OCI-LY7 (cell line): ENCODE data around the gene ARID4A. TPM values are rescaled to one million over a fixed set of nuclear protein-coding genes. Genes with fewer than 3 reads are reported as not detected.

Source experiments
- BruUV-seq: library from RNA; stranded (reverse); fragments of 400-500 nt; replicated peaks from 2 replicates; lab custom pipeline; 2021; lab: Mats Ljungman, UMichigan
- CTCF ChIA-PET: fragments of 300-600 bp; sonication (Branson Sonifier 250); formaldehyde crosslinking; loops from one replicate; lab custom pipeline; 2022; ENCODE audit warnings: antibody characterized with exemption; ENCODE audit not compliant: unreplicated experiment; lab: Charles Lee
- POLR2A ChIA-PET: fragments of 300-600 bp; sonication (Branson Sonifier 250); formaldehyde crosslinking; loops from one replicate; lab custom pipeline; 2022; ENCODE audit warnings: antibody characterized with exemption; lab: Charles Lee
- DNase-seq: peaks from one replicate; pipeline ENCODE4 v3.0.0-alpha.2; 2015; ENCODE audit warnings: low spot score
- H2AFZ ChIP-seq: fragments of 200-600 bp; sonication (generic), shearing (Covaris generic); 2 replicates; pipeline ENCODE4 v1.6.1; 2014; ENCODE audit warnings: mild to moderate bottlenecking, antibody characterized with exemption, low read length, moderate library complexity
- H3K27ac ChIP-seq: fragments of 200-600 bp; sonication (generic); 2 replicates; pipeline ENCODE4 v1.5.1; 2014; ENCODE audit warnings: mixed run types, low read depth, mild to moderate bottlenecking, moderate library complexity, low read length, inconsistent platforms; ENCODE audit not compliant: poor library complexity, severe bottlenecking
- H3K36me3 ChIP-seq: fragments of 200-600 bp; sonication (generic); 2 replicates; pipeline ENCODE4 v1.6.1; 2014; ENCODE audit warnings: mild to moderate bottlenecking, antibody characterized with exemption, low read length, moderate library complexity, mixed read lengths; ENCODE audit not compliant: insufficient read depth
- H3K4me1 ChIP-seq: fragments of 200-600 bp; sonication (generic); 2 replicates; pipeline ENCODE4 v1.5.1; 2014; ENCODE audit warnings: mild to moderate bottlenecking, low read length; ENCODE audit not compliant: insufficient read depth, poor library complexity, severe bottlenecking
- H3K4me2 ChIP-seq: fragments of 200-600 bp; sonication (generic); 2 replicates; pipeline ENCODE4 v1.6.1; 2014; ENCODE audit warnings: mild to moderate bottlenecking, low read length
- H3K4me3 ChIP-seq: fragments of 200-600 bp; sonication (generic); 2 replicates; pipeline ENCODE4 v1.5.1; 2014; ENCODE audit warnings: mild to moderate bottlenecking, low read depth, low read length; ENCODE audit not compliant: poor library complexity, severe bottlenecking
- H3K79me2 ChIP-seq: fragments of 200-600 bp; sonication (generic); 2 replicates; pipeline ENCODE4 v1.6.1; 2016; ENCODE audit warnings: low read depth, mild to moderate bottlenecking, low read length, moderate library complexity, mixed read lengths; ENCODE audit not compliant: insufficient read depth
- H3K9me2 ChIP-seq: fragments of 200-600 bp; sonication (generic); 2 replicates; pipeline ENCODE4 v1.6.1; 2016; ENCODE audit warnings: mild to moderate bottlenecking, low read length, mixed read lengths; ENCODE audit not compliant: insufficient read depth
- H3K9me3 ChIP-seq: fragments of 200-600 bp; sonication (generic); 2 replicates; pipeline ENCODE4 v1.6.1; 2014; ENCODE audit warnings: mild to moderate bottlenecking, mixed run types, low read length, mixed read lengths
- H4K20me1 ChIP-seq: fragments of 200-600 bp; sonication (generic); 2 replicates; pipeline ENCODE4 v1.6.1; 2014; ENCODE audit warnings: mild to moderate bottlenecking, antibody characterized with exemption, low read length, moderate library complexity, mixed read lengths; ENCODE audit not compliant: insufficient read depth
- EZH2phosphoT487 ChIP-seq: fragments of 200-600 bp; sonication (generic); IDR thresholded peaks from 2 replicates; pipeline ENCODE4 v1.6.1; 2018; ENCODE audit warnings: low read depth, borderline replicate concordance, mild to moderate bottlenecking, mixed run types, antibody characterized with exemption, low read length, moderate library complexity, mixed read lengths
- intact Hi-C: fragments of 100-400 bp; cut with micrococcal nuclease; formaldehyde crosslinking; loops from one replicate; pipeline ENCODE4 v1.10.0; 2022; ENCODE audit not compliant: unreplicated experiment
- total RNA-seq, 2 experiments: library from RNA; depleted of rRNA in 1 of 2; stranded (reverse); fragments of >200 nt in 1 of 2; shearing (Covaris generic) in 1 of 2; gene quantifications; 2 replicates each; pipeline ENCODE4 v1.2.3, GENCODE V29; 2014 to 2022
- TF ChIP-seq, protein P1 (sequence below): fragments of 200-600 bp; sonication (generic); conservative IDR thresholded peaks from 2 replicates; pipeline ENCODE4 v1.5.1; 2014; ENCODE audit warnings: mild to moderate bottlenecking, antibody characterized with exemption, low read length, moderate library complexity, mixed read lengths

ARID4A gene
- total RNA-seq, 2 experiments from 2014 or later = 10.3 to 38.2 TPM

DNA sequence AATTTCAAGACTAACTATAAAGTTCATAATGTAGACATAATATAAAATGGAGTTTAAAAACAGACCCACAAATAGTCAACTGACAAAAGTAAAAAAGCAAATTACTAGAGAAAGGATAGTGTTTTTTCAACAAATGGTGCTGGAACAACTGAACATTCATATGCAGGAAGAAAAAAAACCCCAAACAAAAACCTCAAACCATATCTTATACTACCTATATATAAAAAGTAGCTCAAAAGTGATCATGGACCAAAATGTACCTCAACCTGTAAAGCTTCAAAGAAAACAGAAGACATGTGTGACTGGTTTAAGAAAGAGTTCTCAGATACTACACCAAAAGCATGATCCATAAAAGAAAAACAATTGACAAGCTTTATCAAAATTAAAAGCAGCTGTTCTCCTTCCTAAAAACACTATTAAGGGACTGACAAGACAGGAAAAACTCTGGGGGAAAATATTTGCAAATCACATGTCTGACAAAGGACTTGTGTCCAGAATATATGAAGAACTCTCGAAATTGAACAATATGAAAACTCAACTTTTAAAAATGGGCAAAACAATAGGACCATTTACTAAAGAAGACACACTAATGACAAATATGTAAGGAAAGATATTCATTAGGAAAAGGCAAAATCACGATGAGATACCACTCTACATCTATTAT, 22.7 kb upstream of the ARID4A start:
- no peak for DNase-seq
- no peaks in the 10 kb centered on the region for H3K4me1 ChIP-seq
- H3K9me2 ChIP-seq = no peaks in the 10 kb centered on the region
- no peaks in the 10 kb centered on the region for H3K9me3 ChIP-seq
- no peak overlapping the region for H2AFZ ChIP-seq
- CTCF ChIA-PET = no interaction called here
- no peak overlapping the region for H3K27ac ChIP-seq
- H4K20me1 ChIP-seq = peaks cover 7% of the 10 kb centered on the region; the same call in 1 of the 2 replicates
- no TSS peak for BruUV-seq
- TF ChIP-seq, protein P1, sequence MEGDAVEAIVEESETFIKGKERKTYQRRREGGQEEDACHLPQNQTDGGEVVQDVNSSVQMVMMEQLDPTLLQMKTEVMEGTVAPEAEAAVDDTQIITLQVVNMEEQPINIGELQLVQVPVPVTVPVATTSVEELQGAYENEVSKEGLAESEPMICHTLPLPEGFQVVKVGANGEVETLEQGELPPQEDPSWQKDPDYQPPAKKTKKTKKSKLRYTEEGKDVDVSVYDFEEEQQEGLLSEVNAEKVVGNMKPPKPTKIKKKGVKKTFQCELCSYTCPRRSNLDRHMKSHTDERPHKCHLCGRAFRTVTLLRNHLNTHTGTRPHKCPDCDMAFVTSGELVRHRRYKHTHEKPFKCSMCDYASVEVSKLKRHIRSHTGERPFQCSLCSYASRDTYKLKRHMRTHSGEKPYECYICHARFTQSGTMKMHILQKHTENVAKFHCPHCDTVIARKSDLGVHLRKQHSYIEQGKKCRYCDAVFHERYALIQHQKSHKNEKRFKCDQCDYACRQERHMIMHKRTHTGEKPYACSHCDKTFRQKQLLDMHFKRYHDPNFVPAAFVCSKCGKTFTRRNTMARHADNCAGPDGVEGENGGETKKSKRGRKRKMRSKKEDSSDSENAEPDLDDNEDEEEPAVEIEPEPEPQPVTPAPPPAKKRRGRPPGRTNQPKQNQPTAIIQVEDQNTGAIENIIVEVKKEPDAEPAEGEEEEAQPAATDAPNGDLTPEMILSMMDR = no peak
- intact Hi-C loops = no loop called here
- peaks cover 98% of the 10 kb centered on the region for H3K36me3 ChIP-seq
- peaks cover 70% of the 10 kb centered on the region for H3K79me2 ChIP-seq
- POLR2A ChIA-PET = interaction anchor here (0.6 to 2.8 kb wide), 8 partner anchors 7 to 31 kb away, joined by 3 to 12 read pairs (median 8); partner anchors contain the start of genes ARID4A and PSMA3
- no peak overlapping the region for H3K4me2 ChIP-seq
- no peak overlapping the region for H3K4me3 ChIP-seq

DNA sequence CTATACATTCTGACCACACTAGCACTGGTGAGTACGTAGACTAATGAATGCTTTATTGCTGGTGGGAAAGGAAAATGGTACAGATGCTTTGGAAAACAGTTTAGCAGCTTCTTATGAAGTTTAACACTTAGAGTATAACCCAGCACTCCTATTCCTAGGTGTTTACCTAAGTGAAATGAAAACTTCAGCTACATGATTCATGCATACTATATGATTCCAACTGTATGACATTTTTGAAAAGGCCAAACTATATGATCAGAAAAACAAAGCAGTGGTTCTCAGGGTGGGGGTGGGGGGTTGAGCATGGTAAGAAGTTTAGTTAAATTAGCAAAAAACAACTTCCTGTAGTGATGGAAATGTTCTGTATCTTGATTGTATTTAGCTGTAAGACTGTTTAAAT, 22.1 kb upstream of the ARID4A start:
- Histone ChIP-seq H3K36me3 (peaks cover 98% of the 10 kb centered on the region), H3K27ac (no peak overlapping the region), H3K9me2 (no peaks in the 10 kb centered on the region), H3K4me1 (no peaks in the 10 kb centered on the region), H4K20me1 (peaks cover 9% of the 10 kb centered on the region; the same call in 1 of the 2 replicates), H3K4me2 (no peak overlapping the region), H2AFZ (no peak overlapping the region), H3K4me3 (no peak overlapping the region), H3K9me3 (no peaks in the 10 kb centered on the region), H3K79me2 (peaks cover 71% of the 10 kb centered on the region)
- no TSS peak for BruUV-seq
- intact Hi-C loops = no loop called here
- no peak for DNase-seq
- ChIA-PET CTCF (no interaction called here), POLR2A (interaction anchor here (0.6 to 2.8 kb wide), 7 partner anchors 9 to 32 kb away, joined by 4 to 12 read pairs (median 9); partner anchors contain the start of genes ARID4A and PSMA3)
- TF ChIP-seq, protein P1 = no peak
- TF ChIP-seq EZH2phosphoT487 = no peak

DNA sequence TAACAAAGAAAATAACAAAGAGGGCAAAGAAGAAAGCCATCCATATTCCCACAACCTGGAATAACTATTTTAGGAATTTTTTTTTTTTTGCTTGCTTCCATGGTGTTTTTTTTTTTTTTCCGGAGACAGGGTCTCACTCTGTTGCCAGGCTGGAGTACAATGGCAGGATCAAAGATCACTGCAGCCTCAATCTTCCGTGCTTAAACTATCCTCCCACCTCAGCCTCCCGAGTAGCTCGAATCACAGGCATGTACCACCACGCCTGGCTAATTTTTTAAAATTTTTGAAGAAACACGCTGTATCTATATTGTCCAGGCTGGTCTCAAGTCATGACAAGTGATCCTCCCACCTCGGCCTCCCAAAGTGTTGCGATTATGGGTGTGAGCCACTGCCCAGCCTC, 20.2 kb upstream of the ARID4A start:
- TF ChIP-seq, protein P1 = no peak
- TF ChIP-seq EZH2phosphoT487 = no peak
- H4K20me1 ChIP-seq = peaks cover 14% of the 10 kb centered on the region; the same call in 1 of the 2 replicates
- H3K9me2 ChIP-seq = no peaks in the 10 kb centered on the region
- no peak overlapping the region for H3K27ac ChIP-seq
- no TSS peak for BruUV-seq
- no peak overlapping the region for H3K4me3 ChIP-seq
- no peak overlapping the region for H2AFZ ChIP-seq
- CTCF ChIA-PET = no interaction called here
- H3K79me2 ChIP-seq = peaks cover 87% of the 10 kb centered on the region
- no peaks in the 10 kb centered on the region for H3K4me1 ChIP-seq
- H3K36me3 ChIP-seq = peaks cover 98% of the 10 kb centered on the region
- no peaks in the 10 kb centered on the region for H3K9me3 ChIP-seq
- POLR2A ChIA-PET = no interaction called here
- no peak for DNase-seq
- intact Hi-C loops = no loop called here
- H3K4me2 ChIP-seq = no peak overlapping the region
